Iris pigment epithelial cell (primary cell): ENCODE results near the gene TAF8.

Experiments
- DNase-seq: peaks from one replicate; pipeline ENCODE4 v3.0.0-alpha.2; 2011; ENCODE audit warnings: low read depth

The TAF8 gene

DNA sequence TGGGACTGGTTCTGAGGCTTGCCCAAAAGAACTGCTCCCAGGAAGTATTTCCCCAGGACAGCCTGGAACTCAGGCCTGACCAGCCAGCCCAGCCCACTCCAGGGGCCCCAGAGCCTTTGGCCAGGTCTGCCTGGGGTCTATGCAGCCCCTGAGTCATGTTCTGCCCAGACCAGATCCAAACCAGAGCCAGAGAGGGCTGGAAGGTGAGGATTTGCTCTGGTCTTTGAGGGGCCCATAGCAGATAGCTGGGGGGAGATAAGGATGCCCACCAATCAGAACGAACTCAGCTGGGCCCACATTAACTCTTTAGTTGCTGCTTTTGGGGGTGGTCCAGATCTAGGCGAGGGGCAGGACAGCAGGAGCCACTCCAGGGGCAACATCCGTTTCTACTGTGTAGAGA is 75.3 kb downstream of the TAF8 start:
- no peak for DNase-seq

DNA sequence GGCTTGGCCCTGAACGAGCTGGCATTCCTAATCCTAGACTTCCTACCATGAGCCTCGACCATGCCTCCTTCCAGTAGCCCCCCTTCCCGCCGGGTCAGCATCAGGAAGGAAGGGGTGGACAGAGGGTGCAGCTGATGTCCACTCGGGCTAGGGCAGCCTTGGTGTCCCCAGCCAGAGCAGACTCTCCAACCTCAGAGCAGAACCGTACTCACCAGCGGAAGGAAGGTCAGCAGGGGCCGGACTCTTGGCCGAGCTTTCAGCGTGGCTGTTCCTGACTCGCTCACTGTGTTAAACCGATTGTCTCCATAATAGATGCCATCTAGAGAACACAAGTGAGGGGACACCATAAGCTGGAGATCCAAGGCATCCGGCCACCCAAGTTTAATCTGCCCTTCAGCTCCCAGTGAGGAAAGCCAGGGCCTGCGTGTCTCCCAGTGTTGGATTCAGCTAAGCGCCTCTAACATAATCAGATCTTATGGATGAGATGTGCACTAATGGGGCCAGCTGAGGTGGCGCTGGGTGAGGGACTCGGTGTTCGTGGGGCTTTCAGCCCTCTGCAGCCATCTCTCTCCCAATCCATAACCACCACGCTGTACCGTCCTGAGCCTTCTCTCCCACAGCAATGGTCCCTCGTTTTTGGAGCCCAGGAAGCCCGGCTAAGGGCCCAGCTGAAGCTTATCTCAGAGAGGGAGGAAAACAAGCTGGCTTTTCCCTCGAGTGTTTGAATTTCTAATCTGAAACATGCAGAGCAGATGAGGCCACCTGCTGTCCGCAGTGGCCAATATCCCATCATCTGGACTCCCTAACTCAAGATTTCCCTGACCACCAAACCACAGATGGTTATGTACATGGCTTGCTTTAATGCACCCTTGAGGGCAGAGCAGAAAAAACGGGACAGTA is 78.4 kb downstream of the TAF8 start:
- DNase-seq, result no peak

DNA sequence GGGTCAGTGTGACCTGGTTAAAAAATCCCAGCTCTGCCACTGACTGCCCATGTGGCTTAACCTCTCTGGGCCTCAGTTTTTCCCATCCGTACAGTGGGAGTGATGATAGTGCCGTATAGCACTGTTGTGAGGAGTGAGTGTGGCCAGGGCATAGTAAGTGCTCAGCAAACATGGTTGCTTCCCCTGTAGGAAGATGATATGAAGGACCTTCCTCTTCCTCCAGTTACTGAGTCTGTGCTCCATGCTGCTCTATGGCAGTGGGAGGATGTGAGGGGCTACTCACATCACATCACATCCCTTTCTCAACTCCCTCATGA is 79.0 kb downstream of the TAF8 start:
- no peak for DNase-seq

DNA sequence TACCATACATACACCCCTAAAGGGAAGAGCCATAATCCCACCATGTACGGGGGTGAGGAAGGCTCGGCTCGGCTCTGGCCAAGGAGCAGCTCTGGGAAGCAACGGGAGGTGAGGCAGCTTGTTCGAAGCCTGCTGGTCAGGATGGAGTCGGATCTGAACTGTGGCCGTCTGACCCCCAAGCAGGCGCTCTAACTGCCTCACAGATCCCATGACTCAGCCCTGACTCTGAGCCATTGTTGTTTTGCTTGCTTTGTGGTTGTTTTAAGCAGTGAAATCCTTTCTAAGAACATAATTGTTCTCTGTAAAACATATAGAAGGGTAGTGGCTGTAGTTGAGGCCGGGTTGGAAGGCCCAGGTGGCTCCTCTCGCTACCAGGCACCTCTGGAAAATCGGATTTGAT is 81.2 kb downstream of the TAF8 start:
- peak; percentile 95 for DNase-seq

DNA sequence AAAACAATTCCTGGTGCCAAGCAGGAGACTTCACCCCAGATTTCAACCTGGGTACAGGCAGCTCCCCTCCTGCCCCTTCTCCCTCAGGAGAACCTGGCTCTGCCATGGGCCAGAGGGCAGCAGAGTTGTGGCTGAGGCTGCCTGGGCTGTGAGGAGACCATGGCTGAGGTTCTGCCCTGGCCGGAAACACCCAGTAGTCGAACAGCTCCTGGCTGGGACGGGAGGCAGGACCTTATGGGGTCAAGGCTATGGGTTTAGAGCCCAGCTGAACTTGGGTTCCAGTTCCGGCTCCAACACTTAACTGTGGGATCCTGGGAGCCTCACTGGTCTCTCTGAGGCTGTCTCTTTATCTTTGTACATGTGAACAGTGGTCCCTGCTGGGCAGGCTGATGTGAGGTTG is 83.6 kb downstream of the TAF8 start:
- no peak for DNase-seq

DNA sequence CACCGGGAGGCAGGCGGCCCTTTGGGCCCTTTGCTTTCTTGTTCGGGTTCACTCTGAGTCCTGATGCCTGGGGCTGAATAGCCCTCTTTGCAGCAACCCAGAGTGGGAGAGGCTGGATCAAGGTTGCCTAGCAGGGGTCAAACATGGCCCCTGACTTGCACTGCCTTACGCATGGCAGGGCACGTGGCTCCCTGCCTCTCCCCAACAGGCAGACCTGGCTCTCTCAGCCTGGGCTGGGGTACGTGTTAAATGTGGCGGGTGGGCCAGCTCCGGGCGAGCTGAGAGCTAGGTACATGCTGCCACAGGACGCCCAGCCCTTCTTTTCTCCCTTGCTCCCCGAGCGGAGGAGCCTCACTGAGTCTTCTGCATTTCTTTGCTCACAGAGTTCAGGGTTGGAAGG is 84.8 kb downstream of the TAF8 start:
- DNase-seq, result no peak

DNA sequence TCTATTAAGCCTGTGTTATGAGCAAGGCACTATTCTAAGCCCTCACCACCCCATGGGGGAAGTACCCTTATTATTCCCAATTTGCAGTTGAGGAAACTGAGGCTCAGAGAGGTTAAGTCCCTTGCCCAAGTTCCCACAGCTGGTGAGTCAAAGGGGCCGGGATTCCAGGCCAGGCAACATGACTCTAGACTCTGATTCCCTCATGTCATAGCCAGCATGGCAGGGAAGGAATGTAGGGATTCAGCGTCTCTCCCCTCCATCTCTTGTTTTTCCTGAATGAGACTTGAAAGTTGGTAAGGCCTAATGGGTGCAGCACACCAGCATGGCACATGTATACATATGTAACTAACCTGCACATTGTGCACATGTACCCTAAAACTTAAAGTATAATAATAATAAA is 85.4 kb downstream of the TAF8 start:
- no peak for DNase-seq

DNA sequence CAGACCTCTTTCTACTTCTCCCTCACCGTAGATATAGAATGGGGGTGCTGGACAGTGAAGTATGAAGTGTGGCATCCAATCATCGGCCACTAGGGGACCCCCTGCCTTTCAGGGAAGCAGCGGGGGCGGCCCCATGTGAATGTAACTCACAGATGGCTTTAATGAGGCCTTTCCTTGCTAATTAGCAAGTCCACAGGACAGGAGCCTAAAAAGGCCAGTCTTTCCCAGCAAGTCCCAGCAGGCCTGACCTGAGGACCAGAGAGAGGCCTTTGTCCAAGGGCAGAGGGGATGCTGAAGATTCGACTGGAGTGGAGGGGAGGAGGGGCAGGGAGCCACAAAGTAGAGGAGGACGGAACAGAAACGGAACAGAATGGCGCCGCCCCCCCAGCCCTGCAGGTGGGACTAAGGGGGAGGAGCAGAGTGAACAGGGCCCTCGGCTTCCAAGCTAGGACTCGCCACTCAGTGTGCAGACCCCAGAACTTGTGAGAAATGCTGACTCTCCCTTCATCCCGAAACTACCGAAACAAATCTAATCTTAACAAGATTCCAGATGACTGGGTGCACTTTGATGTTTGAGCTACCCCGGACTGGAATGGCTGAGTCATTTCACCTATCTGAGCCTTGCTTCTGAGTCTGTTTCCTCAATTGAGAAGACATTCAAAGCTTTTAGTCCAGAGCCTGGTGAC is 86.3 kb downstream of the TAF8 start:
- peak; percentile 82 for DNase-seq
